Kidney (tissue), 14 donors: Measurements from ENCODE around the gene CNP. TPM values are rescaled to one million over a fixed set of nuclear protein-coding genes. Genes with fewer than 3 reads are reported as not detected.

Experiments
- DNase-seq, 5 donors: peaks; one replicate each; pipeline ENCODE4 v3.0.0-alpha.2; 2013 to 2020
- FAIRE-seq: peaks from 2 replicates; lab custom pipeline; 2012; peaks lifted over from hg19 to GRCh38; lab: Jason Lieb, UNC
- H3K27ac ChIP-seq, 2 donors: one replicate each; pipeline ENCODE4 v1.7.0; 2013; ENCODE audit warnings: low read depth in 2 of 2, low read length in 2 of 2, inconsistent platforms in 1 of 2
- H3K27me3 ChIP-seq: one replicate; pipeline ENCODE4 v1.7.1; 2013; ENCODE audit warnings: low read length, inconsistent platforms; ENCODE audit not compliant: control insufficient read depth, insufficient read depth
- H3K36me3 ChIP-seq, 3 donors: one replicate each; pipeline versions ENCODE4 v1.7.0 to v1.7.1; 2013; ENCODE audit warnings: low read length in 3 of 3, control low read depth in 1 of 3, inconsistent platforms in 1 of 3; ENCODE audit not compliant: insufficient read depth in 3 of 3, control insufficient read depth in 2 of 3
- H3K4me1 ChIP-seq, 3 donors: one replicate each; pipeline versions ENCODE4 v1.7.0 to v1.7.1; 2013; ENCODE audit warnings: low read length in 3 of 3, inconsistent platforms in 1 of 3, low read depth in 1 of 3; ENCODE audit not compliant: control insufficient read depth in 2 of 3, insufficient read depth in 2 of 3
- H3K4me3 ChIP-seq, 3 donors: one replicate each; pipeline versions ENCODE4 v1.7.0 to v1.8.1; 2013; ENCODE audit warnings: low read length in 3 of 3, control low read depth in 1 of 3, inconsistent platforms in 1 of 3
- H3K9ac ChIP-seq, 3 donors: one replicate each; pipeline versions ENCODE4 v1.7.0 to v1.7.1; 2013; ENCODE audit warnings: low read length in 3 of 3, control low read depth in 1 of 3, inconsistent platforms in 1 of 3
- H3K9me3 ChIP-seq, 3 donors: one replicate each; pipeline versions ENCODE4 v1.7.0 to v1.7.1; 2013; ENCODE audit warnings: low read length in 3 of 3, control low read depth in 1 of 3, inconsistent platforms in 1 of 3; ENCODE audit not compliant: control insufficient read depth in 2 of 3, insufficient read depth in 1 of 3
- CTCF ChIP-seq: IDR thresholded peaks from 3 replicates; pipeline ENCODE4 v1.5.1; 2012; ENCODE audit warnings: mild to moderate bottlenecking, moderate library complexity, borderline replicate concordance; ENCODE audit not compliant: insufficient read depth; ENCODE audit errors: extremely low read depth
- intact Hi-C: fragments of 100-400 bp; cut with DNase I; formaldehyde crosslinking; loops from one replicate; pipeline ENCODE4 v1.11.1; 2022
- polyA plus RNA-seq: library from polyadenylated mRNA; stranded (reverse); fragments of 350-450 nt; fragmentation: Illumina TruSeq; extraction: RNeasy Lipid Tissue Mini Kit (QIAGEN cat#74804); gene quantifications from one replicate; pipeline ENCODE4 v1.2.3, GENCODE V29; 2014; ENCODE audit warnings: low read depth, low replicate concordance; ENCODE audit not compliant: insufficient read depth
- total RNA-seq: library from RNA; stranded (reverse); fragmentation: NEBNext Ultra II Directional; extraction: Animal tissue kit (Norgen Biotek cat#: 25700); gene quantifications from one replicate; pipeline ENCODE4 v1.2.1, GENCODE V29; 2021
- donor health status: control.
- donor health status: control.
- donor health status: control.
- donor health status: control.
- donor health status: control.
- donor health status: DM: yes; HTN: yes; CAD: no.
- donor health status: Normal renal cell carcinoma (clear cell type).

CNP gene
- total and polyA plus RNA-seq, 2 donors from 2014 or later, result 64.0 to 87.5 TPM

- Histone ChIP-seq H3K9ac (no peak overlapping the region), H3K4me3 (no peak overlapping the region), H3K9me3 (no peaks in the 10 kb centered on the region), H3K36me3 (peaks cover 0 to 14% (median 8%) of the 10 kb centered on the region in 3 donors), H3K27ac (no peak overlapping the region), H3K27me3 (no peaks in the 10 kb centered on the region), H3K4me1 (peaks cover 0 to 6% (median 0%) of the 10 kb centered on the region in 3 donors)
- FAIRE-seq (no peak), DNase-seq (peak in 2 of 5 donors; percentile 27 to 79)
- TF ChIP-seq CTCF, result no peak
- intact Hi-C loops, result no loop called here
Observed at GRCh38 chr17:42026857-42027589, 60.4 kb downstream of the CNP start.

Other genes starting within 250 kb of the CNP start
- gene HAP1, start 232.2 kb upstream of the CNP start, total RNA-seq, result 1.3 TPM
- gene HAP1, start 232.2 kb upstream of the CNP start, polyA plus RNA-seq, result 0.99 TPM
- 223 TPM for gene JUP, start 180.1 kb upstream of the CNP start, total RNA-seq
- gene JUP, start 180.1 kb upstream of the CNP start, polyA plus RNA-seq, result 148 TPM
- 13.6 TPM for gene P3H4, start 154.8 kb upstream of the CNP start, total RNA-seq
- gene P3H4, start 154.8 kb upstream of the CNP start, polyA plus RNA-seq, result 13.7 TPM
- gene FKBP10, start 153.8 kb upstream of the CNP start, total RNA-seq, result 38.3 TPM
- gene FKBP10, start 153.8 kb upstream of the CNP start, polyA plus RNA-seq, result 19.6 TPM
- 44.0 TPM for gene NT5C3B, start 130.6 kb upstream of the CNP start, total RNA-seq
- gene NT5C3B, start 130.6 kb upstream of the CNP start, polyA plus RNA-seq, result 88.0 TPM
- gene KLHL10, start 129.0 kb upstream of the CNP start, total RNA-seq, result 0.28 TPM
- gene KLHL10, start 129.0 kb upstream of the CNP start, polyA plus RNA-seq, result not detected
- 16.1 TPM for gene KLHL11, start 101.4 kb upstream of the CNP start, total RNA-seq
- 0.37 TPM for gene KLHL11, start 101.4 kb upstream of the CNP start, polyA plus RNA-seq
- gene ACLY, start 47.8 kb upstream of the CNP start, total RNA-seq, result 104 TPM
- gene ACLY, start 47.8 kb upstream of the CNP start, polyA plus RNA-seq, result 33.7 TPM
- 6.0 TPM for gene ODAD4, start 36.2 kb upstream of the CNP start, total RNA-seq
- gene ODAD4, start 36.2 kb upstream of the CNP start, polyA plus RNA-seq, result 4.6 TPM
- gene DNAJC7, start 50.6 kb downstream of the CNP start, total RNA-seq, result 88.1 TPM
- gene DNAJC7, start 50.6 kb downstream of the CNP start, polyA plus RNA-seq, result 141 TPM
- 26.8 TPM for gene NKIRAS2, start 53.3 kb downstream of the CNP start, total RNA-seq
- gene NKIRAS2, start 53.3 kb downstream of the CNP start, polyA plus RNA-seq, result 21.2 TPM
- 3.8 TPM for gene C17orf113, start 83.8 kb downstream of the CNP start, total RNA-seq
- gene C17orf113, start 83.8 kb downstream of the CNP start, polyA plus RNA-seq, result 1.1 TPM
- 1.2 TPM for gene ZNF385C, start 131.7 kb downstream of the CNP start, total RNA-seq
- 1.1 TPM for gene ZNF385C, start 131.7 kb downstream of the CNP start, polyA plus RNA-seq
- gene DHX58, start 145.9 kb downstream of the CNP start, total RNA-seq, result 27.5 TPM
- 22.1 TPM for gene DHX58, start 145.9 kb downstream of the CNP start, polyA plus RNA-seq
- 38.6 TPM for gene KAT2A, start 154.6 kb downstream of the CNP start, total RNA-seq
- 38.6 TPM for gene KAT2A, start 154.6 kb downstream of the CNP start, polyA plus RNA-seq
- not detected for gene HSPB9, start 156.0 kb downstream of the CNP start, total RNA-seq
- gene HSPB9, start 156.0 kb downstream of the CNP start, polyA plus RNA-seq, result 0.99 TPM
- 159 TPM for gene RAB5C, start 188.2 kb downstream of the CNP start, total RNA-seq
- 286 TPM for gene RAB5C, start 188.2 kb downstream of the CNP start, polyA plus RNA-seq
- gene KCNH4, start 214.3 kb downstream of the CNP start, total RNA-seq, result 0.35 TPM
- not detected for gene KCNH4, start 214.3 kb downstream of the CNP start, polyA plus RNA-seq
- gene HCRT, start 218.7 kb downstream of the CNP start, total RNA-seq, result not detected
- not detected for gene HCRT, start 218.7 kb downstream of the CNP start, polyA plus RNA-seq
- gene GHDC, start 227.7 kb downstream of the CNP start, total RNA-seq, result 41.2 TPM
- 37.0 TPM for gene GHDC, start 227.7 kb downstream of the CNP start, polyA plus RNA-seq